ENCODE measurements around the gene VAMP5.
"Not testable (repeated sequence)": the region's sequence is repeated elsewhere in the genome, so short reads cannot be mapped to it uniquely, and the experiment has no call there.

VAMP5 gene

GRCh38 chr2:85611217-85611704 lies 27.0 kb downstream of the VAMP5 start:
- DNase-seq (ENCODE audit: low read depth), result no peak
- TF ChIP-seq, protein P1, sequence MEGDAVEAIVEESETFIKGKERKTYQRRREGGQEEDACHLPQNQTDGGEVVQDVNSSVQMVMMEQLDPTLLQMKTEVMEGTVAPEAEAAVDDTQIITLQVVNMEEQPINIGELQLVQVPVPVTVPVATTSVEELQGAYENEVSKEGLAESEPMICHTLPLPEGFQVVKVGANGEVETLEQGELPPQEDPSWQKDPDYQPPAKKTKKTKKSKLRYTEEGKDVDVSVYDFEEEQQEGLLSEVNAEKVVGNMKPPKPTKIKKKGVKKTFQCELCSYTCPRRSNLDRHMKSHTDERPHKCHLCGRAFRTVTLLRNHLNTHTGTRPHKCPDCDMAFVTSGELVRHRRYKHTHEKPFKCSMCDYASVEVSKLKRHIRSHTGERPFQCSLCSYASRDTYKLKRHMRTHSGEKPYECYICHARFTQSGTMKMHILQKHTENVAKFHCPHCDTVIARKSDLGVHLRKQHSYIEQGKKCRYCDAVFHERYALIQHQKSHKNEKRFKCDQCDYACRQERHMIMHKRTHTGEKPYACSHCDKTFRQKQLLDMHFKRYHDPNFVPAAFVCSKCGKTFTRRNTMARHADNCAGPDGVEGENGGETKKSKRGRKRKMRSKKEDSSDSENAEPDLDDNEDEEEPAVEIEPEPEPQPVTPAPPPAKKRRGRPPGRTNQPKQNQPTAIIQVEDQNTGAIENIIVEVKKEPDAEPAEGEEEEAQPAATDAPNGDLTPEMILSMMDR (conservative IDR thresholded peaks at IDR 0.05; ENCODE audit: low read depth, low read length), result no peak
- peak overlapping the region; percentile 83 for H3K4me3 ChIP-seq (ENCODE audit: low read length)

- DNase-seq (ENCODE audit: low read depth), result no peak
- TF ChIP-seq, protein P1 (conservative IDR thresholded peaks at IDR 0.05; ENCODE audit: low read depth, low read length), result no peak
- H3K4me3 ChIP-seq (ENCODE audit: low read length), result peak within 1 kb of the TSS; percentile 83
Observed at GRCh38 chr2:85611705-85612587, 27.7 kb downstream of the VAMP5 start, which contains the start of gene C2orf68. C2orf68 (minus strand) TSS chr2:85612066; CDS start chr2:85611984, 82 bp downstream.

DNA sequence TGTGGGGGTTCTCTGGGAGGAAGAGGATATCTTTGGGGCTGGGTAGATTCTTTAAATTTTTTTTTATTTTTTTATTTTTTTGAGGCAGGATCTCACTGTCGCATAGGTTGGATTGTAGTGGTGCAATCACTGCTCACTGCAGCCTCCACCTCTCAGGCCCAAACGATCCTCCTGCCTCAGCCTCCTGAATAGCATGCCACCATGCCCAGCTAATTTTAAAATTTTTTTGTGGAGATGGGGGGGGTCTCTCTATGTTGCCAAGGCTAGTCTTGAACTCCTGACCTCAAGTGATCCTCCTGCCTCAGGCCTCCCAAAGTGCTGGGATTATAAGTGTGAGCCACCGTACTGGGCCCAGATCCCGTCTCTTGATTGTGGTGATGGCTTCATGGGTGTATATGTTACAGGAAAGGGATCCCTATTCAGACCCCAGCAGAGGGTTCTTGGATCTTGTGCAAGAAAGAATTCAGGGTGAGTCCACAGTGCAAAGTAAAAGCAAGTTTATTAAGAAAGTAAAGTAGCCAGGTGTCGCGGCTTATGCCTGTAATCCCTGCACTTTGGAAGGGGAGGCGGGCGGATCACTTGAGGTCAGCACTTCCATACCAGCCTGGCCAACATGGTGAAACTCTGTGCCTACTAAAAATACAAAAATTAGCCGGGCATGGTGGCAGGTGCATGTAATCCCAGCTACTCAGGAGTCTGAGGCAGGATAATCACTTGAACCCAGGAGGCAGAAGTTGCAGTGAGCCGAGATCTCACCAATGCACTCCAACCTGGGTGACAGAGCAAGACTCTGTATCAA lies 29.7 kb downstream of the VAMP5 start:
- DNase-seq (ENCODE audit: low read depth), result no peak
- H3K4me3 ChIP-seq (ENCODE audit: low read length), result no peak overlapping the region
- TF ChIP-seq, protein P1 (conservative IDR thresholded peaks at IDR 0.05; ENCODE audit: low read depth, low read length), result no peak

DNA sequence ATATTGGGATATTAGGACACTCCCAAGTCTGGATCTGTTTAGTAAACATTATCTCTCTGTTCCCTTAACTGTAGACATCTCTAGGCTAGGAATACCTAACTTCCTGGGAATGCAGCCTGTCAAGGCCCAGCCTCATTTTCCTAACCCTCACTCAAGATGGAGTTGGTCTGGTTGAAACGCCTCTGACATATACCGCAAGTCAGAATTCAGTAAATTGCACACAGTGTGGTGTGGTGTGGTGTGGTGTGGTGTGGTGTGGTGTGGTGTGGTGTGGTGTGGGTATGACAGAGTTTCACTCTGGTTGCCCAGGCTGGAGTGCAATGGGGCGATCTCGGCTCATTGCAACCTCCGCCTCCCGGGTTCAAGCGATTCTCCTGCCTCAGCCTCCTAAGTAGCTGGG lies 30.5 kb downstream of the VAMP5 start:
- not testable (repeated sequence) for H3K4me3 ChIP-seq (ENCODE audit: low read length); DNase-seq (ENCODE audit: low read depth)

DNA sequence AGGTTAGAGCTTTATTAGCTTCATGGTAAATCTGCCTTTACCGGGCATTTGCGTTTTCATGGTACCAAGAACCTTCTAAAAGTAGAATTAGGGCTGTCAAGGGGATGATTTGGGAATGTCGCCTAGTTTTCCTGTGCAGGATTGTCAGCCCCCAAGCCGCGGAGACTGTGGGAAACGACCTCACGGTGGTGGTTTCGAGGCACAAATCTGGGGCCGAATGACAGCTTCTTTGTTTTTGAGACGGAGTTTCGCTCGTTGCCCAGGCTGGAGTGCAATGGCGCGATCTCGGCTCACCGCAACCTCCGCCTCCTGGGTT lies 31.1 kb downstream of the VAMP5 start:
- DNase-seq (ENCODE audit: low read depth), result no peak
- TF ChIP-seq, protein P1 (conservative IDR thresholded peaks at IDR 0.05; ENCODE audit: low read depth, low read length), result no peak
- no peak overlapping the region for H3K4me3 ChIP-seq (ENCODE audit: low read length)

- H3K4me3 ChIP-seq (ENCODE audit: low read length); DNase-seq (ENCODE audit: low read depth): not testable (repeated sequence)
Observed at GRCh38 chr2:85617723-85618122, 33.5 kb downstream of the VAMP5 start.

DNA sequence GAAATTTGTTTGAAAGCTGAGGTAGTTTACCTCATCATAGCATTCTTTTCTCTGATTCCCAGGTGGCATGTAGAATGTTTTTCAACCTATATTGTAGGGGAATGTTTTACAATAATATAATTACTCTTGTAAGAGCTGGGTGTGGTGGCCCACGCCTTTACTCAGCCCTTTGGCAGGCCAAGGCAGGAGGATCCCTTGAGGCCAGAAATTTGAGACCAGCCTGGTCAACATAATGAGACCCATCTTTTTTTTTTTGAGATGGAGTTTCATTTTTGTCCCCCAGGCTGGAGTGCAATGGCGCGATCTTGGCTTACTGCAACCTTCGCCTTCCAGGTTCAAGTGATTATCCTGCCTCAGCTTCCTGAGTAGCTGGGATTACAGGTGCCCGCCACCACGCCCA lies 35.4 kb downstream of the VAMP5 start:
- no peak for DNase-seq (ENCODE audit: low read depth)
- H3K4me3 ChIP-seq (ENCODE audit: low read length), result no peak overlapping the region
- TF ChIP-seq, protein P1 (conservative IDR thresholded peaks at IDR 0.05; ENCODE audit: low read depth, low read length), result no peak

GRCh38 chr2:85621338-85621737 lies 37.1 kb downstream of the VAMP5 start:
- TF ChIP-seq, protein P1 (conservative IDR thresholded peaks at IDR 0.05; ENCODE audit: low read depth, low read length), result no peak
- H3K4me3 ChIP-seq (ENCODE audit: low read length), result no peak overlapping the region
- DNase-seq (ENCODE audit: low read depth), result no peak

Data from retinal pigment epithelial cell (primary cell).